Posterior cingulate gyrus (tissue), 11 donors: ENCODE measurements around the gene ACE.

Source experiments
- DNase-seq, 10 donors: peaks; one replicate each; pipeline versions ENCODE4 v3.0.0 to v3.0.0-alpha.2; 2020 to 2021; ENCODE audit warnings: mixed read lengths in 3 of 10
- intact Hi-C: fragments of 100-400 bp; cut with DNase I; formaldehyde crosslinking; loops from one replicate; pipeline ENCODE4 v1.15.1; 2023

ACE gene

DNA sequence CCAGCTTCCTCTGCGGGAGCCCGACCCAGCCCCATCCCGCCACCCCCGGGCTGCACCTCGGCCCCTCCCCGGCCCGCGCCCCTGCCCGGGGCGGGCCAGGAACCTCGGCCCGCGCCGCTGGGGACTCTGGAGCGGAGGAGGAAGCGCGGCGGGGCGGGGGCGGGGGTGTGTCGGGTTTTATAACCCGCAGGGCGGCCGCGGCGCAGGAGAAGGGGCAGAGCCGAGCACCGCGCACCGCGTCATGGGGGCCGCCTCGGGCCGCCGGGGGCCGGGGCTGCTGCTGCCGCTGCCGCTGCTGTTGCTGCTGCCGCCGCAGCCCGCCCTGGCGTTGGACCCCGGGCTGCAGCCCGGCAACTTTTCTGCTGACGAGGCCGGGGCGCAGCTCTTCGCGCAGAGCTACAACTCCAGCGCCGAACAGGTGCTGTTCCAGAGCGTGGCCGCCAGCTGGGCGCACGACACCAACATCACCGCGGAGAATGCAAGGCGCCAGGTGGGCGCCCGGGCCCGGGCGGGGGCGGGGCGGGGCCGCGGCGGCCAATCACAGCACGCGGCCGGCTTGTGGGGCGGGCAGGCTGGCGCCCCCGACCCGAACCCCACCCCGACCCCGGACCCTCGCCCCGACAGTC is at the start of gene ACE:
TSS of gene ACE (plus strand) at position 208 of the 626 bp plus-strand sequence. CDS start at position 242, 34 bp downstream.
- intact Hi-C loops: no loop called here
- DNase-seq: peak in 7 of 10 donors; percentile 25 to 89 (median 51)

DNA sequence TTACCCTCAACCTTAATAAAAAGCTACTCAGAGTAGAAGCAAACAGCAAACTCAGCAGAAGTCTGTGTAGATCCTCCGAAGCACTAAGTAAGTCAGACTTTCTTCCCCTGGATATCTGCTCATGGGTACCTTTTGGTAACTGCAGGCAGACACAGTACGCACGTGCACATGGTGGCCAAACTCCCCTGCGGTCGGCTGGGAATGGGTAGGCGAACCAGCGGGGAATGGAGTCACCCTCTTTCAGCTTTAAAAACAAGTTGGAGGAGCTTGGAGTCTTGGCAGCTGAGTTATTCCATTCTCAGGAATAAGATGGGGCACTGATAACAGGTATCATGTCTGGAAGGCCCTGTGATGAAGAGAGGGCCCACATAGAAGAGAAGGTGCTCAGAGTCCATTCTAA is 47.1 kb upstream of the ACE start:
- intact Hi-C loops: no loop called here
- no peak for DNase-seq

DNA sequence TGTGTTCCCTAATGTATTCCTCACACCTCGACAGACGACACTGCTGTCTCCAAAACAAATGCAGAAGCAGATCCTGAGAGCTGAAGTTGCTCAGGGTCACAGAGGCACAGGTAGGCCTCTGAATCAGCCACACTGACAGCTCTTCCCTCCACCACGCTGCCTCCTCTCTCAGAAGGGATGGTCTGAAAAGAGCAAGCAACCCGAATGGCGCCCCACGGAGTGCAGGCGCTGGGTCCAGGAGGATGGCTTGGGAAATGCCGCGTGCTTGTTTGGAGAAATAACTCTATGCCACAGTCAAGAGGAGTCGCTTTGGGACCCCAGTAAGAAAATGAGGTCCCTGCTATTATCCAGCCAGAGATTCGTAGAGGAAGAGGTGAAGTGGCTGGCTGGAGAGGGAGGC is 46.6 kb upstream of the ACE start:
- intact Hi-C loops: no loop called here
- peak in 2 of 10 donors; percentile 41 to 73 for DNase-seq

DNA sequence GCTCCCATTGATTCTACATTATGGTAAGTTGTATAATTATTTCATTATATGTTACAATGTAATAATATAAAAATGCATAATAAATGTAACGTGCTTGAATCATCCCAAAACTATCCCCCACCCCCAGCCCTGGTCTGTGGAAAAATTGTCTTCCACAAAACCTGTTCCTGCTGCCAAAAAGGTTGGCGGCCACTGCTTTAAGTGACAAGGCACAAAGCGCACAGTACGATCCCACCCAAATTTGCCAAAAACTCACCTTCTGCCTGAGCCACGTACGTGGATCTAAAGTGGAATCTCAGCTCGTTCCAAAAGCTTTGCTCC is 45.3 kb upstream of the ACE start:
- DNase-seq: peak in 2 of 10 donors; percentile 41 to 54
- intact Hi-C loops: no loop called here

DNA sequence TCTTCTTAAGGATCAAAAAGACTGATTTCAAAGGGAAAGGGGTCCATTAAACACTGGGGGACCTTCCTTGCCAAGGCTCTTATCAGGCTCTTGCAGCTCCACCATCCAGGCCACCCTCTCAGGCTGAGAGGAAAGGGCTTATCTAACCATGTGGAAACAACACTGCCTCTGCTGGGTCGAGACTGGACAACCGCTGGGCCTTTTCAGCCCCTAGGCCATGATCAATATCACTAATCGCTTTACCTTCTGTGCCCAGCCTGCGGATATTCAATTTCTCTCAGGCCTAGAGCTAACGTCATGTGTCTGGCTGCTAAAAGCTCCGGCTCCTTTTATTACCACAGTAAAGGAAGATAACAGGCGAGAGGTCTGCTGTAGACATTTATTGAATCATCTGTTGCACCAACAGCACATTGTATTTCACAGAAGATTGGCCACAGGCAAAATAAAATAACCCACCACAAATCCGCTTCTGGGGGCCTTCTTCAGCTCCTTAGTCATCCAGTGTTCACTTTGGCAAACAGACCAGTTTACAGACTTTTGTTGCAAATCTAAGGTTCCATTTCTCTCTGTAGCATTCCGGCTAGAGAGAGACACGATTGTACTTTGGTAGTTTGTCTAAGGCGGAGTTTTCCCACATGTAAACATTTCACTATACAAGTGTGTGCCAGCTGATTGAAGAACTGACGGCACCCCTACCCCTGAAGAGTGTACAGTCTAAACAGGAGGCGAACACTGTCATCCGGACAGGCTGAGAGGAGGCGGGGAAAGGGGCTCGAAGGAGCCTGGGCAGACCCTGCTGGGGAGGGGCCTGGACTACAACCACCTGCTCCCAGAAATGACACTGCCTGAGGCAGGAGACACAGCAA is 44.7 kb upstream of the ACE start:
- intact Hi-C loops: no loop called here
- DNase-seq: peak in 2 of 10 donors; percentile 31 to 54

DNA sequence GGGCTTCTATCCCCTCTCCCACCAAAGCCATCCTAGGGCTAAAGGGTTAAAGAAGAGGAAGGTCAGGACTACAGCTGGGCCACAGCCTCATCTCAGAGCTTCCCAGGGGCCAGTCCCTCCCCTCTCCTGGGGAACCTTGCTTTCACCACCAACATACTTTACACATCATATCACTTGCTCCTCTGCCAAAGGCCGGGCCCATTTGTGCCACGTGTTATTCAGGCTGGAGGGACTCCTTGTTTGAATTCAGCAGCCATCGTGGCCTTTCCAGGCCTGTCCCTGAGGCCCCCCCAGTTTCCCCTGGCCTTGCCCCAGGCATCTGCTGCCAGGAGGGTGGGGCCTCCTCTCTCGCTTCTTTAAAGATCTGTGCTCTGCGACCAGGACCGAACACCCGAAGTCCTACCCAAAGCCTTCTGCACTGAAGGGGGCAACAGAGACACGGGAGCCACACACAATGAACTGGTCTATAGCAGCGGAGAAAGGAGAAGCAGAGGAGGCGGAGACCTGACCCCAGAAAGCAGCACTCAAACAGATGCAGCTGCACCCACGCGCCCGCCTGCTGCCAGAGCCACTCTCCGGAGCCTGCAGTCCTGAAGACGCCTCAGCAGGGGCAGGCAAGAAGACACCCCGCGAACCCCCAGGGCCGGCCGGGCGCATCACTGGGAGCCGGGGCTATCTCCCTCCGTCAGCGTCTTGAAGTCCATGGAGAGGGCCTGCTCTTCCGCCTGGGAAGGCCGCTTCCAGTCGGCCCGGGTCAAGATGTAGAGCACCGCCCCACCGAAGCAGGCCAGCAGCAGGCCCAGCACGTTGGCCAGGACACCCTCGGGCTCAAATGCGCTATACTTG is 42.9 kb upstream of the ACE start:
- intact Hi-C loops: no loop called here
- peak in 5 of 10 donors; percentile 24 to 92 (median 85) for DNase-seq

DNA sequence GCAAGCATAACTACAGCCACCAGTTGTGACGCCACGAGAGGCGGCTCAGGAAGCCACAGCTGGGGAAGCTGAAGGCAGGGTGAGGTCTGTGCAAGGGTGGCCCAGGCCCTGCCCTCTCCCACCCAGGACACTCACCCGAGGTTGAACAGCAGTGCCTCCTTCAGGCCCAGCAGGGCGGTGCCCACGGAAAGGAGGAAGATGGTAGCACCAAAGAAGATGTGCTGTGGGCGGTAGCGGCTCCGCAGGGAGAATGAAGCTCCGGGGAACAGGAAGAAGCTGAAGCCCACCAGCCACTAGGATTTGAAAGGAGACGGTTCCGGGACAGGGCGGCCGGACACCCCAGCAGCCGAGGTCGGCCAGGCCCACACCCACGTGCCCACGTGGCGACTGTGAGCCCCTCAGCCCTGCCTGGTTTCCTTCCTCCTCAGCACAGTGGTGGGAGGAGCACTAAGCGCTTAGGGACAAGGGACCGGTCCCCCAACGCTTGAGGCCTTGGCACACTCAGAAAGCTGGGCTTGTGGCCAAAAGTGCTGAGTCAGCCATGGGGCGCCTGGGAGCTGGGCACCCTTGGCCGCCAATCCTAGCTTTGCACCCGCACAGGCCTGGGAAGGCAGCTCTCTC is 41.8 kb upstream of the ACE start:
- intact Hi-C loops: no loop called here
- peak; percentile 65 to 97 (median 82) for DNase-seq

DNA sequence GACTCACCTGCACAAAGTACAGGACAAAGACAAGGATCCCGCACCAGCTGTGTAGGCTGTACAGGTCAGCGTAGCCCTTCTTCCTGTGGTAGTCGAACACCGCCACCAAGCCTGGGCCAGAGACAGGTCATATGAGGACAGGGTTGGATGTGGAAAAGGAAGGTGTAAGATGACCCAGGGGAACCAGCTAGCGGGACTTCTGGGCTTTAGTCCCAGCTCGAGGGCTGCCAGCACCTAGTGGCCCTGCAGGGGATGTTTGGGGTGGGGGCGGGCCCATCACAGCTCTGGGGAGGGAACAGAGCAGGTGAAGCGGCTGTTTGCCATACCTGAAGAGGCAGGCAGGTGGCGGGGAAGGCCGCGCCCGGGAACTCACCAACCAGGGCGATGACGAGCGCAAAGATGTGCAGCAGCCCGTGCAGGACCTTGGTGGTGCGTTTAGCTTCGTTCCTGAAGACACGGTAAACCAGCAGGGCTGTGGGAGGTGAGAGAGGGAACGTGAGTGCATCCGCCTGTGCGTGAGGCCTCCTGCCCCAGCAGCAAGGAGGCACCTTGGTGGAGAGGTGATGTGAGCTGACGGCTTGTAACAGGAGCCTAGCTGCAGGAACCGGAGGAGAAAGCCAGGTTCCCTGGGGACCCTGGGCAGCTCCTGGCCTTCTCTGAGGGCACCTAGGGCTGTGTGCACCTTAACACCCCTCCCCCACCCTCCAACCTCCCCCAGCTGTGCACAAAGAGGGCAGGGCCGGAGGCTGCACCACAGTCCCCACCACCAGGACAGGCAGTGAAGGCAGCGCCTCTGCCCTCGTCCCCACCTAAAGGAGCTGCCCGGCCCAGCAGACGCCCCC is 41.0 kb upstream of the ACE start:
- intact Hi-C loops: no loop called here

DNA sequence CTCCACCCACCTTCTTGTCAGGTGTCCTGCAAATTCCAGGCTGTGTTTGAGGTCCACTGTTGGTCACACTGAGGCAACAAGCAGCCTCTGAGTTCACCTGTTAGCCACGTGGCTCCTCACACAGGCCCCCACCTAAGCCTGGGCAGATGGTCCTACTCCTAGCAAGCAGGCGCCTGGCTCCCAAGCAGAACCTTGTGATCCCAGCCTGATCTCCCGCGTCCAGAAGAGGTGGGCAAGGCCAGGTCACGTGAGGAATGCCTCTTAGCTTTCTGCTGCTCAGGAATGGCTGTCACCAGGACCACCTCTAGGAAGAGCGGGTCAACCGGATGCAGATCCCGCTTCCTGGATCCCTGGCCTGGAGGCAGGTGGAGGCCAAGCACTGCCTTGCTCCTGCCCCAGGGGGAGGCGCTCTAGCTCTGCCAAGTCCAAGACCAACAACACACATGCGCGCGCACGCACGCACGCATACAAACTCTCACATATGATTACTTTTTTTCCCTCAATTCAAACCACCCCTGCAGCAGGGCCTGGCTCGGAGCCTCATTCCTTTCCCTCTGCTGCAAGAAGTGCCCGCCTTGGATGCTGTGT is 40.2 kb upstream of the ACE start:
- intact Hi-C loops: no loop called here
- peak in 6 of 10 donors; percentile 57 to 93 (median 82) for DNase-seq

More for the DNA sequence above, 41.0 kb upstream of the ACE start:
- DNase-seq: peak in 3 of 10 donors; percentile 69 to 85 (median 74)

DNA sequence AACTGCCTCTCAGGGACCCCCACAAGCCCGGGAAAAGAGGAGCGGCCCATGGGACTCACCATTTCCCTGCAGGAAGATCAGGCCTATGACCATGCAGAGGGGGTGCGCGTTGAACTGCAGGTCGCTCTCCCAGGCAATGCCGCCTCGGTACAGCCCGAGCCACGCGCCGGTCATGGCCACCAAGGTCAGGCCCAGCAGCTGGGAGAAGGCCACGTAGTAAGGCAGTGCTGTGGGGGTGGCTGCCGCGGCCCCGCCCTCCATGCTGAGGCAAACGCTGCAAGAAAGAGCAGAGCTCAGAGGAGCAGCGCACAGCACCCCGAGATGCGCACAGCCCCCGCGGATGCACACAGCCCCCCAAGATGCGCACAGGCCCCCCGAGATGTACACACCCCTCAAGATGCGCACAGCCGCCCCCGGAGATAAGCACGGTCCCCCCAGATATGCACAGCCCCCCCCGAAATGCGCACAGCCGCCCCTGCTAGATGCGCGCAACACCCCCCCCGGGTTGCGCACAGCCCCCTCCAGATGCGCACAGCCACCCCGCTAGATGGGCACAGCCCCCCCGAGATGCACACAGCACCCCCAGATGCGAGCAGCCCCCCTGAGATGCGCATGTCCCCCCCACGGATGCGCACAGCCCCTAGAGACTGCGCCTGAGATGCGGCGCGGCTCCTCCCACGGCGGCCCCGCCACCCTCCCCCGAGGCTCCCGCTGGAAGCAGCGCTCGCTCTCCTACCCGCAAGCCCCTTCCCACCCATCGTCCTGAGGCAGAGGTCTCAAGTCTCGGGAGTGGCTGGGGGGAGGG is 39.4 kb upstream of the ACE start:
- intact Hi-C loops: no loop called here
- peak in 6 of 10 donors; percentile 47 to 94 (median 72) for DNase-seq

DNA sequence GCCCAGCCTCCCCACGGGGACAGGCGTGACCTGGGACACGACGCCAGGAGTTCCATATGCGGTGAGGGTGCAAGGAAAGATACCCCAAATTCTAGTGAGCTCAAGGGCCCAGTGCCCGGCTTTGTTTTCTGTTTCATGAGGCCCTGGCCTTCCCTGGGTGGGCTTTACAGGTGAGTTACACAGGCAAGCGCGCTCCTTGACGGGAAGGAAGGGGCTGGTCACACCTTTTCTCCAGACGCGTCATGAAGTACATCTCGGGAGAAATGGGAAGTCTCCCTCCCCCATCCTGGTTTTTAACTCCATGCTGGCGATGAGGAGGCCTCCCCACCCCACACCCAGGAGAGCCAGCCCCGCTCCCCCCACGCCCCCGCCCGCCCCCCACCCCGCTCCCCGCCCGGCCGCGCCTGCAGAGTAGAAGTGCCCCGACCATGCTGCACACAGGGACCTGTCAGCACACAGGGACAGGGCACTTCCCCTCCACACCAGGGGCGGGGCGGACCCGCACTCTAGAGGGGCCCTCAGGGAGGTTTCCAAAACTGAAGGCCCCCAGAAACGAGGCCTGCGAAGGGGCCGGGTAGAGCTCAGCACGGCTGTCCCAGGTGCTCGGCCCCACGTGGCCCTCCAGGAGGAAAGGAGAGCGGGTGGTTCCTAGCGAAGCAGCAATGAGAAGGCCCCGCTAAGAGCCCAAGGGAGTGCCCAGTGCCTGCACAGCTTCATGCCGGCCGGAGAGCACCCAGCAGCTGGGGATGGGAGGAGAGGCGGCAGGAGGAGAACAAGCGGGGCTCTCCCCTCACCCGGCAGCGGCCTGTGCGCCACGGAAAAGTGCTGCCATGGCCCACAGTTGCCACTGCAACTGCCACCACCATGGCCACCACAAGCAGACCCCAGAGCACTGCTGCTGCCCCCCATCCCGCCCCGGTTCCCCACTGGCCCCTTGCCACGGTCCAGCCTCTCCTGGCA is 38.5 kb upstream of the ACE start:
- peak in 3 of 10 donors; percentile 57 to 86 (median 74) for DNase-seq
- intact Hi-C loops: no loop called here

DNA sequence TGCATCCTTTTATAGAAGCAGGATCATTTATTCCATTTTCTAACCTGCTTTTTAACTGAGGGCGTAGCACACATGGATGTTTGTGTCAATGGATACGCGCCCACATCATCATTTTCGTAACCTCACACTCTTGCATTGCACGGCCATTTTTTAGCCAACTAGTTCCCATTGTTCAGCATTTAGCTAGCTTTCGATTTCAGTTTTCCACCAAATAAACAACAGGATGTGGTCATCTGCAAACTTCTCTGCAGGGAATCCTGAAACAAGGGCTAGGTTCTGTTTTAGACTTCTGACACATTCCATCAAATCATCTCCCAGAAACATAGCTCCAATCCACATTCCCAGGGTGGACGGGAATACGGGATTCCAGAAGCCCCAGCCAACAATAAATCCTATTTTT is 37.2 kb upstream of the ACE start:
- intact Hi-C loops: loop anchor here (10.0 kb wide), 1 partner anchor 105 kb away; no protein-coding TSS in a partner anchor
- DNase-seq: no peak

DNA sequence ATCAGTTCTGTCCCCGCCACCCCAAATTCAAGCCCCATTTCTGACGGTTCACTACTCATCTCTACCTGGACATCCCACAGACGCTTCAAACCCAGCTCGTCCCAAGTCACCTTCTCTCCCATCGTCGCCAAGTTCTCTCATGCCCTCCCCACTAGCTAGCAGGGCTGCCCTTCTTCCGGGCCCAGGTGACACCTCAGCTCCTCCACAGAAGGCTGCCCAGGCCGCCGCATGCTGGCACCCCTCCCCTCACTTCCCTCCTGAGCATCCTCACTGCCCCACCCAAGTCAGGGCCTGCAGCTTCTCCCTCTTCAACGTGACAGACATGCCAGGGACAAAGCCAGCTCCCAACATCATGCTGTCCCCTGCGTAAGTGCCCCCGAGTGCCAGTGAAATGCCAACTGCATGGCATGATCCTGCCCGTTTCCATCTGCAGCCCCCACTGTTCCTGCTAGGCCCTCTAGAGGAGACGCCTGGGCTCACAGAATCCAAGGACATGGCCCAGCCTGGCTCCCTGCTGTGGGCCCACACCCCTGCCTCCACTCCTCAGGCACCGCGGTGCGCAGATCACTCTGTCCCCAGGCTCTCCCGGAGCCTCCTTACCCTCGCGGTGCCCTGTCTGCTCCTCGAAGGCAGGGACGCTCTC is 36.6 kb upstream of the ACE start:
- intact Hi-C loops: loop anchor here (10.0 kb wide), 1 partner anchor 105 kb away; no protein-coding TSS in a partner anchor
- DNase-seq: peak in 3 of 10 donors; percentile 65 to 75 (median 68)

DNA sequence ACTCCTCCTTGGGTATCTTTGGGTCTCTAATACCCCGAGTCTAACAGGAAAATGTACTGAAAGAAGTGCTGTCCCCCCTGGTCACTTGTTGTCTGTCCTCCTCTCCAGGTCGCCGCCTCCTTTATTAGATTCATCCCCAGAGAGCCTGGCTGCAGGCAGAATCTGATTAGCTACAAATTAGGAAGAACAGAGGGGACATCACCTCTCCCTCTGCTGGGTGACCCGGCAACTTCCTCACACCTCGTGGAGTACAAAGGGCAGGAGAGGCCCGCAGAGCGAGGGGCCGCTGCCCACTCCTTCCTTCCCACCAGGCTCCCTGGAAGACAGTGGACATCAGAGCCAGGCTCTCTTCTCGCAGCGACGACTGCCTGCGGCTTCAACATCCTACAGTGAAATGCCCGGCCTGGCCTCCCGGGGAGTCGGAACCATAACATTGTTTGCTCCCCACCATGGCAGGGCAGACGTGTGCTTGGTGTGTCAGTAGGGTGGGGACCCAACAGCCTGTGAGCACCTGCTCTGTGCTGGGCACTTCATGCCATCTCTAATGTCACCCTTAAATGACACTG is 36.0 kb upstream of the ACE start:
- intact Hi-C loops: loop anchor here (10.0 kb wide), 1 partner anchor 104 kb away; no protein-coding TSS in a partner anchor
- DNase-seq: peak in 2 of 10 donors; percentile 24 to 55

DNA sequence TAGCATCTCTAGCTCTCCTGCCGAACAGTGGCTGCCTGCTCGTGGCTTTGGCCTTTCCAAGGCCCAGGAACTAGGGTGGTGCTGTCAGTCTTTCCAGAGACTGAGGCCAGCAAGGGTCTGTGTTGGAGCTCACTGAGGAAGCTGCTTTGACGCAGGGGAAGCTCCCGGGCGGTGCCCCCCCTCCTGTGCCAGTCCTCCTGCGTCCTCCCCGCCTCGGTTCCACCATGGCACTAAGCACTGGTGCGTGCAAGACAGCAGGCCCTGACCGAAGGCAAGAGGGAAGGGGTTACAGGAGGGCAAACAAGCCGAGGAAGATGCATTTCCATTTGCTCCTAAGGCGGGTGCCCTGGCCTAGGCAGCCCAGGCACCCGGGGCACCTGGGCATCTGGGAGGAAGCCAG is 35.2 kb upstream of the ACE start:
- DNase-seq: peak in 1 of 10 donors; percentile 41
- intact Hi-C loops: loop anchor here (10.0 kb wide), 1 partner anchor 103 kb away; no protein-coding TSS in a partner anchor

DNA sequence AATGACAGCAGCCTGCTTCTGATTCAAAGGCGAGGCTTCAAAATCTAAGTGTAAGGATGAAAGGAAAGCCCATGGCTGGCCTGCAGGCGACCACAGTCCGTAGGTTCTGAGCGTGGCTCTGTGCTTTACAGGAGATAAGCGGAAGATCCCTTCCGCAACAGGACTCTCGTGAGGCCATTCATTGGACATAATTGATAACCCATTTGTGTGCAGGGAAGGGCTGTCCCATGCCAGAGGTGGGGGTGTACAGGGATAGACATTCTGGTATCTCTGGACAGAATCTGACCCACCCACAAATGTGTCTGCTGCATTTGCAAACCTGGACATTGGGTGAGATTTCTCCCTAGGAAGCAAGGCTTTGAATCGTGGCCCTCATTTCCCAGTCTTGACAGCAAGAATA is 34.8 kb upstream of the ACE start:
- intact Hi-C loops: loop anchor here (10.0 kb wide), 1 partner anchor 103 kb away; no protein-coding TSS in a partner anchor
- peak in 1 of 10 donors; percentile 27 for DNase-seq
